ENCODE results near the gene SLC15A1.
"Not testable (repeated sequence)": the region's sequence is repeated elsewhere in the genome, so short reads cannot be mapped to it uniquely, and the experiment has no call there.

The SLC15A1 gene

GRCh38 chr13:98656223-98656622 lies 96.2 kb downstream of the SLC15A1 start:
- no peak for DNase-seq (ENCODE audit: low read depth in 2 of 2)

DNA sequence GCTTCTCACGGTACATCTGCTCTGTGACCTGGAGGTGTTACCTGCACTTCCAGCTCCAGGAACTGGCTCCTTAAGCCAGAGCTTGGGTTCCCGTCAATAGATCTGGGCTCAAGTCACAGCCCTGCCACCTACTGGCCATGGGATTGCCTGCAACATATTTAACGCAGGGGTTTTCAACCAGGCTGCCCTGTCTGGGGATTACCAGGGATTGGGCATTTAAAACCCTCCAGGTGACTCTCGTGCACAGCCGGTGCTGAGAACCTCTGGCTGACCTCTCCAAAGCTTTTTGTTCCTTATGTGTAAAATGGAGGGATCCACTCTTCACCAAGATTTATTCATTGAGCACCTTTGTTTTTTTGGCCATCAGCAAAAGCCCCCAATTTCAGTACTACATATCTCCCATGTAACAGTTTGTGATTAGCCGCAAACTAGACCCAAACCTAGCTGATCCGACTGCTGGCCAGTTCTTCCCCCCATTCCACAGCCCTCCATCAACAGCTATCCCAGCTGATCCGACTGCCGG lies 98.9 kb downstream of the SLC15A1 start:
- DNase-seq (ENCODE audit: low read depth in 2 of 2) = peak; percentile 43 to 63

DNA sequence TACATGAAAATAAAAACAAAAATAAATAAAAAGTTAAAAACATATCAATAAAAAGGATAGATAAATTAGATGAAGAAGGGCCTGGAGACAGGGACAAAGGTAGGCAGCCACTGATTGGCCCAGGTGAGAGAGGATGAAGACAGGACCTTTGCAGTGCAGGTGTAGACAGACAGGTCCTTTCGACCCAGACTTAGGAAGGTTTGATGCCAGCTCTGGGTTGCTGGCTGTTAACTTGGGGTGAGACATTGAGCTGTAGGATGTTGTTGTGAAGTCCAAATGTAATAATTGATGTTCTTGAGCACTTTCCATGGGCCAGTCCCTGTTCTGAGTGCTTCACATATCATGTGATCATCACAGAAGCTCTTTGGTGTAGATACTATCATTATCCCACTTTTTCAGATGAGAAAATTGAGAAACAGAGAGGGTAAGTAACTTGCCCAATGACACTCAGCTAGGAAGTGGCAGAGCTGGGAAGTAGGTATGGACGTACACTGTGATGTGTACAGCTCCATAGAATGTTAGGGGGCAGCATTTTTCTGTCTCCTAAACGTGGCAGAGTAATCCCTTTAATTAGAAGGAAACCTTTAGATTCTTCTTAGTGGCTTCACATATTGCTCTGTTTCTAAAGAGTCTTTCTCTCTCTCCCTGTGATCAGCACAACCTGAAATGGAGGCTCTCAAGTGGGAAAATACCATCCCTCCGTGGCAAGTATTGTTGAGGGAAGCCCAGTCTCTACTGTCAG lies 99.6 kb downstream of the SLC15A1 start:
- DNase-seq (ENCODE audit: low read depth in 2 of 2) = no peak

DNA sequence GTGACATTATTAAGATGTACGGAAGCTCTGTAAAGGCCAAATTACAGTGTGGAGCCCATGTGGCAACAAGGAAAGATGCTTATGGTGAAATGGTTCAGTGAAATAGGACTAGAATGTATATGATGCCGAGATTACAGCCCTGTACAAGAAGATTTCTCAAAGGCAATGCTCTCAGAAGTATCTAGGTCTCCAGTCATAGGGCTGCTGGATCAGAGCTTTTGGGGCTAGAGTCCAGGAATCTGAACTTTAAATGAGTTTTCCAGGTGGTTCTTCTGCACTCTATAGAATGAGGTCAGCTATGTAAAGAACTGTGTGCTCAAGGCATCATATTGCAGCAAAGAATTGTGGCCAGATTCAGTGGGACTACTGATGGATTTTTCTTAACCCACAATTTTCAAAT lies 100.2 kb downstream of the SLC15A1 start:
- no peak for DNase-seq (ENCODE audit: low read depth in 2 of 2)

DNA sequence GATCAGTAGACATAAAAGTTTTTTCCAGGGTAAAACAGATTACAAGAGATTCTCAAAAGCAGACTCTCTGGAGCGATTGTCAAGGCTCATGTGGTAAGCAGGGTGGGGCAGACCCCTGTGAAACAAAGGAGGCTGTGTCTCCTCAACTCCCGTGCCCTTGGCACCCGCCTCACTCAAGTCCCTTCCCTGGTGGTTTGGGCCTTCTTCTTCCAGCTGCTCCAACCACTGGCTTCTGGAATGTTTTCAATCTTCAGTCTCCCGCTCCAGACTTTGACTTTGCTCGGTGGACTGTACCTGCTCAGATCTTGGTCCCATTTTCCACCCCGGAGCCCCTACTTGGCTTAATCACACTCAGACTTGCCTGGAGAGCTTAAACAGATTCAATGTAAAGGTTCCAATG lies 100.7 kb downstream of the SLC15A1 start:
- no peak for DNase-seq (ENCODE audit: low read depth in 2 of 2)

- no peak for DNase-seq (ENCODE audit: low read depth in 2 of 2)
These were observed 101.9 kb downstream of the SLC15A1 start for GRCh38 chr13:98650396-98651107.

GRCh38 chr13:98649861-98650260 lies 102.6 kb downstream of the SLC15A1 start:
- no peak for DNase-seq (ENCODE audit: low read depth in 2 of 2)

- no peak for DNase-seq (ENCODE audit: low read depth in 2 of 2)
These were observed 103.8 kb downstream of the SLC15A1 start for GRCh38 chr13:98648686-98649085.

GRCh38 chr13:98648141-98648540 lies 104.3 kb downstream of the SLC15A1 start:
- no peak for DNase-seq (ENCODE audit: low read depth in 2 of 2)

DNA sequence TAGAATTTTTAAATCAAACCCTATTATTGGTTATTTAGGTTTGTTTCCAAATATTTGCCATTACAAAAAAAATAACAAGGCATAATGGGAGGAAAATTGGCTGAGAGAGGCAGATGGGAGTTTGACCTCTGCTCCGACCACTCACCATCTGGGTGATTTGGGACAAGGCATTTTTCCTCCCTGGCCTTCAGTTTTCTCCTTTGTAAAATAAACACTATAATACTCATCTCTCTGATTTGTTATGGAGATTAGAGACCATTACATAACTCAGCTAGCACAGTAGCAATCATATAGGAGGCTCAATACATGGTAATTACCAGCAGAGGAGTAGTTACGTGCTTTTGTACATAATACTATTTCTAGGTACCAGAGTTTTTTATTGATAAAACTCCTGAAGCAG lies 105.4 kb downstream of the SLC15A1 start:
- DNase-seq (ENCODE audit: low read depth in 2 of 2) = no peak

DNA sequence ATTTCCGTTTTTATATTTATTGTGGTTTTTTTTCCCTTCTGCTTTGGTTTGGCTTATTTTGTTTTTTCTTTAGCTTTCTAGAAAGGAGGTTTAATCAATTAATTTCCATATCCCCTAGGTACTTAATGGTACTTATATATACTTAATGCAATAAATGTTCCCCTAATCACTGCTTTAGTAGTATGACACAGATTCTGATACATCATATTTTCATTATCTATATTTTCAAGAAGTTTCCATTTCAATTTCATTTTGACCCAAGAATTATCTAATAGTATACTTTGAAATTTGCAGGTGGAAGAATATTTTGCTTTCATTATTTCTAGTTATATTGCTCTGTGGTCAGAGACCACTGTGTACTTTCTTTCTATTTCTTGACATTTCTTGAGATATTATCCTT lies 109.0 kb downstream of the SLC15A1 start:
- DNase-seq (ENCODE audit: low read depth in 2 of 2) = no peak

DNA sequence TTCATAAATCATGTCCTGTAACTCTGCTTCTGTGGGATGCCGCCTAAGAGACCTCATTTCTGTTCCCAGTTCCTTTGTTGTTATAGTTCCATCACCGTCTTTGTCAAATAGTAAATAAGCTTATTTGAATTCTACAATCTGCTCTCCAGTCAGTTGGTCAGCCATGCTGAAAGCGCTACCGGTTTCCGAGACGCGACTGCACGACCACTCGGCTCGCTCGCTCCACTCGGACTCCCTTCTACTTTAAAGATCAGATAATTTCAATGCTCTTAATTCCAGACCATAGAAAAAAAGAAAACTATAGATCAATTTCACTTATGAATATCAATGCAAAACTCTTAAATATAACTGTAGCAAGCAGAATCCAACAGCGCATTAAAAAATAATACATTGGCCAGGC lies 111.4 kb downstream of the SLC15A1 start:
- DNase-seq (ENCODE audit: low read depth in 2 of 2) = no peak

- not testable (repeated sequence) for DNase-seq (ENCODE audit: low read depth in 2 of 2)
These were observed 112.7 kb downstream of the SLC15A1 start for GRCh38 chr13:98639785-98640184.

- not testable (repeated sequence) for DNase-seq (ENCODE audit: low read depth in 2 of 2)
These were observed 114.1 kb downstream of the SLC15A1 start for GRCh38 chr13:98638352-98638751.
